ENCODE measurements around the gene ASB2.

The ASB2 gene

GRCh38 chr14:93960108-93960475 is 16.3 kb downstream of the ASB2 start:
- DNase-seq: no peak

DNA sequence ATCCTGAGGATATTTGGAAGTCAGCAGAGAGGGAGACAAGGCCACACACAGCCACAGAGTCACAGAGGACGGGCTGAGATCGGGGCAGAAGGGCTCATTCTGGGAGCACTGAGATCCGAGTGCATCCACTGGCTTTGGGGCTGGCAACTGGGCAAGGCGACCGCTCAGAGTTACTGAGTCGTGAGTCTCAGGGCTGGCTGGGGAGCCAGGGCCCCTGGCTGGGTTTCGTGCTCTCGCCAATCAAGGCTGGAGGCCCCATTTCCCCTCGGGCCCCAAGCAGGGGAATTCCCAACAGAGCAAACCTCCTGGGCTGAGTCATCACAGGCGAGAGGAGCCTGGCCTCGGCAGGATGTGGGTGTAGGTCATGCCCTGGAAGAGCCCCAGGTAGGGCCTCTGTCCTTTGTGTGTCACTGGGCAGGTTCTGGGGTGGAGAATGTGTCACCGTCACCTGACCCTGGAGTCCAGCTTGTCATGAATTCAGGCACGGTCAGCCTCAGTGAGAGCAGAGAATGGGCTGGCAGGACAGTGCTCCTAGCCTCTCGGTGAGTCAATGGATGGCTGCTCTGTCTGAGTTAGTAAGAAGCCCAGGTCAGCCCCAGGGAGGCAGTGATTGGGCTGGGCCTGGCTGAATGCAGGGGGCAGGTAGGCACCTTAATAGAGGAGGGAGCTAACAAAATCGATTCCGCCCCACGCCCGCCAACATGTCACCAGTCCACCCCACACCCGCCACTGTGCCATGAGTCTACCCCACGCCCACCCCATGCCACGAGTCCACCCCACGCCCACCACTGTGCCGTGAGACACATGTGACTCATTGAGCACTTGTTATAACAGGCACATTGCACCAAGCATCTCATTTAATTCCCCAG is 16.9 kb downstream of the ASB2 start:
- peak; percentile 54 for DNase-seq

DNA sequence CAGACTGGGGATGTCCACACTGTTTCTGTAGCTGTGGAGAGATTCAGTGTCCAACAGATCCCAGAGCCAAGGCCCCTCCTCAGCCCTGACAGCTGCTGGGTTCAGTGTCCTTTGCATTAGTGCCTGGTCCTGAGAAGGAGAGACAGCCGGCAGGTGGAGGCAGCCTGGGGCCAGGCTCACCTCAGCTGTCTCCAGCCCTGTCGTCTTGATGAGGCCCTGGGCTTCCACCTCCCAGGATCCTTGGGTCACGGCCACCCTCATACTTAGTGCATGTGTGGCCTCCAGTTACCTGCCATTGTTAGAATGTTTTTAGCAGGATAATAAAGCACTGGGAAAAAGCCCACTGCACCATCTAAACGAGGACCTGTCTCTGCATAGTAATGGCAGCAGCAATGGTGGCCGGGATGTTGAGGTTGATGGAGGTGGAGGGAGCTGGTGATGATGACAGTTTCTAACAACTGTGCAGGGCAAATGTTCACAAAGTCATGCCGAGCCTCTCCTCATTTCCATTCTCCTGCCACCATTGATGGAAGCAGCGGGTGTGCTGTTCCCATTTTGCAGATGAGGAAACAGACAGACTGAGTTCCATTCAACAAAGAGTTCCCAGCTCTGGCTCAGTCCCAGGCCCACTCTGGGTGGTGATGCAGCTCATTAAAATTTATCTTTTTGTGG is 17.7 kb downstream of the ASB2 start:
- no peak for DNase-seq

- no peak for DNase-seq
Measured at GRCh38 chr14:93957751-93958566, 18.4 kb downstream of the ASB2 start.

DNA sequence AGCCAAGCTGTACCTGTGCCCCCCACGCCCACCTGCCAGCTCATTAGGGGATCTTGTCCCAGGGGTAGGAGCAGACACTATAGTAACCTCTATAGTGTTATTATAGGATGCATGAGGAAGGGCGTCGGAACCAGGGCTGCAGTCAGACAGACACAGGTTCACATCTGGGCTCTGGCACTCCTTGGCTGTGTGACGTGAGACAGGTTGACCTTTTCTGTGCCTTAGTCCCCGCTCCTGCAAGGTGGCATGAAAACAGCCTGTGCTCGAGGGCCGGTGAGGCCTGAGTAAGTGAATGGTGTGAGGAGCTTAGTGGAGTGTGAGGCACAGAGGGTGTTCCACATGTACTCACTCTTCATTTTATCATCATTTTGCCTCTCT is 19.0 kb downstream of the ASB2 start:
- DNase-seq: no peak

- DNase-seq: no peak
Measured at GRCh38 chr14:93956514-93957332, 19.6 kb downstream of the ASB2 start.

GRCh38 chr14:93955850-93956481 is 20.4 kb downstream of the ASB2 start:
- no peak for DNase-seq

DNA sequence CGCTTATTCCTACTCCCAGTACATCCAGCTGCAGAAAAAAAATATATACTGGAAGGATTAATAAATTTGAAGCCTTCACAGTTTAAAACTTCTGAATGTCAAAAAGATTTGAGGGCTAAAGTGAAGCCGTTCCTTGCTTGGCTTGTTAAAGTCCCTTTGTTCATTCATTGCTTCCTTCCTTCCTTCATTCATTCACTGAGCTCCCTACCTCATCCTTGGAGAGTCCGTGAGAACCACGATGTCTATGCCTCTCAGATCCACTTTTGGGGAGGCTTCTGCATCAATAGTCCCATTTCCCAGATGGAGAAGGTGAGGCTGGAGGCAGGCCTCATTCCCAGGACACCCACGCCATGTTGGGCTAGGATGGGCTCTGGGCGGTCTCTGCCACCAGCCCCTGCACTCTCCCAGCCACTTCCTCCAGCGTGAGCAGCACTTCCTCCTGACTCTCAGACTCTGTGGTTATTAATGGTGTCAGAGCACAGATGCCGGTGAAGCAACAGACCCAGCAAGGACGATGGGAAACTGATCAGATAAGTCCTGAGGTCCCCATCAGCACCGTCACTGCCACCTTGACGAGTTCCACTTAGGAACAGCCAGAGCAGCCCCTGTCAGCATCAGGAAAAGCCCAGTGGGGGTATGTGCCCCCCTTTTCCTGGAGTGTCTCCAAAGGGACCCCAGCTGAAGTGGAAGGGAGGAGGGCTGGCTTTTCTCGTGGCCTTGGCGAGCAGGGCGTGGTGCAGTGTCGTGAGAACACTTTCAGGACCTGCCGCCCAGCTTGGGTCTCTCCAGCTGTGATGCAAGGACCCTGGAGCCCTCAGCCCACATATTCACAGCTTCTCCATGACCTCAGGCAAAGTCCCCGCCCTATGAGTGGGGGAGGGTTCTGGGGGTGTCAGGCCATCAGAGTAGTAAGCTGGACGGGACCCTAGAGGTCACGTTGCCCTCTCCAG is 21.2 kb downstream of the ASB2 start:
- peak; percentile 86 for DNase-seq

GRCh38 chr14:93954516-93954830 is 21.9 kb downstream of the ASB2 start:
- DNase-seq: no peak

GRCh38 chr14:93953739-93954515 is 22.4 kb downstream of the ASB2 start:
- DNase-seq: no peak

DNA sequence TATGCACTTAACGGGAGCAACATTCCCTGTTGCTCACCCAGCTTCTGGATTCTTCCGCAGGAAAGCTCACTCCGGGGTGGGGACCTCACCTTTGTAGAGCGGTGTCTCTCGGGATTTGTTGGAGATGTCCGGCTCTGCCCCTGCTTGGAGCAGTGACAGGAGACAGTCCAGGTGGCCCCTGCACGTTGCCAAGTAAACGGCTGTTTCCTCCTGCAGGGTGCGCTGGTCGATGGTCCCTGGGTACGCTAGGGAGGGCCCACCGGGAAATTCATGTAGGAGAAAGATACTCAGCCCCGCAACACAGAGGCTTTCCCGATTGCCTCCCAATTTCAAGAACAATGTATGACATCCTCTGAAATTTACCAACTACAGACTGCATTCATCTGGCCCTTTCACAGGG is 23.1 kb downstream of the ASB2 start:
- DNase-seq: no peak

DNA sequence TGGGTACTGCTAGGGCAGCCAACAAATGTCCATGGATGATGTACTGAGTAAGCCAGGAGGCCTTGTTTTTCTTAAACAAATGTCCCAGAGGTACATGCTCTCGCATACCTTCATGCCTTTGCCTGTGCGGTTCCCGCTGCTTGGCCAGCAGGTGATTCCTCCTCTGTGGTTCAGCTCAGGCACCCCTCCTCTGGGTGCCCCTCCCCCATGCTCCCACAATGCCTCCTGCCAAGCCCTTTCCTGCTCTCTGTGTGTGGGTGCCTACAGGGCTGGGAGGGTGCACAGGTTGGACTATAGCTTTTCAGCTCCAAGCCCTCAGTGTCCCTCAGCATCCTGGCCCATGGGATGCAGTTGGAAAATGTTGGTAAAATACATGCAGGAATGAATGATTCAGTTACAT is 23.5 kb downstream of the ASB2 start:
- no peak for DNase-seq

GRCh38 chr14:93951635-93952540 is 24.5 kb downstream of the ASB2 start:
- no peak for DNase-seq

DNA sequence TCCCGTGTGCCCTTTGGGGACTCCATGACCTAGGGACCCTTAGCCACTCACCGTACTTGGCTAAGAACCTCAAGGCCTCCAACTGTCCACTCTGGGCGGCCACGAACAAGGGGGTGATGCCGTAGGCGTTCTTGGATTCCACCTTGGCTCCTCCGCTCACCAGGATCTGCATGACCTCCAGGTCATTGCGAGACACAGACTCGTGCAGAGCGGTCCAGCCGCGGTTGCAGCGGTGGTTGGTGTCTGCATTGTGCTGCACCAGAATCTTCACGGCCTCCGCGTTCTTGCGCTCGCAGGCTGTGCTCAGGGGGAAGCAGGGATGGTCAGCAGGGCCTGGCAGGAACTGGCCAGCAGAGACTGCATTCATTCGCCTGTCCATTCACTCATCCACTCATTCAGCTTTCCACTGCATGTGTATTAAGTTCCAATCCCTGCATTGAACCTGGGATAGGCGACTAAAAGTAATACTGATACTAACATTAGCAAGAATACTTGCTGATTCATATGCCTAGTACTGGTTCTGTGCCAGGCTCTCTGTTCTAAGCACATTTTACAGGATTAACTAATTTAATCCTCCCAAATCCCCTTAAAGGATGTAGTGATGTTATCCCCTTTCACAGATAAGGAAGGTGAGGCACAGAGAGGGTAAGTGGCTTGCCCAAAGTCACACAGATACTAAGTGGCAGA is 25.3 kb downstream of the ASB2 start:
- no peak for DNase-seq

DNA sequence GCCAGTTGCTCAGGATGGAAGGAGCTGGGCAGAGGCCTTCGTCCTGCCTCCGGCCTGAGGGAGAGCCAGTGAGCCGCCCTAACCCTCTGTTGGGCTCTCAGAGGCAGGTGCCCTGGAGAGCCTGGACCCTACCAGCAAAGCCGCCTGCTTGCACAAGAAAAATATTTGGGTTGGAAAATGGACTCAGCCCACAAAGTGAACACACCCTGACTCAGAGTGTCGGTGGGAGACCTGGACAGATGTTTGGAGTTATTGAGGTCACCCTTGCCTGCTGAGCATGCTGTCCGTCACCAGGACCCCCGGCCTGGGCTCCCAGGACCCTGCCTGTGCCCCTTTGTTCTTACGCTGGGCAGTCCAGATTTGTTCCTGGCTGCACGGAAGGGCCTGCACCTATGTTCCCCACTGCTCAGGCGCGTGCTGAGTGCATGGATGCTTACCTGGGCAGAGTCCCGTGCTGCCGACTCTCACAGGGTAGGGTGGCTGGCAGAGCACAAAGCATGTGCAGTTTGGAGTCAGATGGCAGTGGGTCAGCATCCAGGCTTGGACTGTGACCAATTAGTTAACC is 26.8 kb downstream of the ASB2 start:
- DNase-seq: no peak

DNA sequence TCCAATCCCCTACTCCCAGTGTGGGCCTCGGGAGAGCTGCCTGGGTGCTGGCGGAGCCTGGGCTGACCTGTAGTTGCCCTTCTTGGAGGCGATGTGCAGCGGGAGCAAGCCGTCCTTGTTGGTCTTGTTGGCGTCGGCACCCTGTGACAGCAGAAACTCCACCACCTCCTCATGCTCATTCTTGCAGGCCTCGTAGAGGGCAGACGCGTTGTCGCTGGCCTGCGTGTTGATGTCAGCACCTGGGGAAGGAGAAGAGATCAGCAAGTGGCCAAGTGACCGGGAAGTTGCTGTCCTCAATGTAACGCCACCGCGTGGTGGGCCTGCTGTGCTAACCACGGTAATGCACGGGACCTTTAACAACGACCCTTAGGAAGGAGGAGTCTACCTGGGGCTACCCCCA is 29.1 kb downstream of the ASB2 start:
- no peak for DNase-seq

GRCh38 chr14:93946541-93947090 is 29.8 kb downstream of the ASB2 start:
- DNase-seq: no peak

DNA sequence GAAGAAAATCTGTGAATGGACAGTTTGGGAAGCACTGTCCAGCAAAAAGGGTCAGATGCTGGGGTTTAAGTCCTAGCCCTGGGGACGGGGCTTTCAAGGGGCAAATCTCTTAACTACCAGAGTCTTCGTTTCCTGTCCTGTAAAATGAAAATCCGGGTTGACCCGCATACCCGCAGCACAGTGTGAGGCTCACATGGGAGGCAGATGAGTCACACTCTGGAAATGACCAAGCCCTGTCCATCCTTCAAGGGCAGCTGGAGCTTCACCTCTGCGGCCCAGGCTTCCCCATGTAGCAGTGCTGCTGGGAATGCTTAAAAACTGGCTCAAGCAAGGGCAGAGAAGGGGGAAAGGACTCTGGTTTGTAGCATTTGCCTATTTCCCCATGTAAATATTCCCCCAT is 30.3 kb downstream of the ASB2 start:
- no peak for DNase-seq

All from hematopoietic multipotent progenitor cell treated with erythropoietin and hydrocortisone succinate and interleukin-3 and kit ligand, for 4 days (in vitro differentiated cells).